H1 (cell line): Measurements from ENCODE around the gene CYTH1. TPM values are rescaled to one million over a fixed set of nuclear protein-coding genes. Genes with fewer than 3 reads are reported as not detected.

Experiments used
- CTCF ChIA-PET: fragments of 300-600 bp; sonication (Branson Sonifier 250); formaldehyde crosslinking; loops from one replicate; lab custom pipeline; 2021; ENCODE audit not compliant: partially characterized antibody; lab: Charles Lee
- POLR2A ChIA-PET: fragments of 300-600 bp; sonication (Branson Sonifier 250); formaldehyde crosslinking; loops from one replicate; lab custom pipeline; 2021; ENCODE audit warnings: inconsistent platforms; ENCODE audit not compliant: partially characterized antibody; lab: Charles Lee
- DNase-seq, 2 experiments: peaks; one replicate each; pipeline versions ENCODE4 v3.0.0 to v3.0.0-alpha.2; 2010 to 2022; ENCODE audit warnings: low spot score in 2 of 2, low read depth in 1 of 2, mixed read lengths in 1 of 2
- FAIRE-seq: peaks from 2 replicates; lab custom pipeline; 2011; peaks lifted over from hg19 to GRCh38; lab: Jason Lieb, UNC
- H2AFZ ChIP-seq: 2 replicates; pipeline ENCODE4 v1.8.1; 2012; ENCODE audit warnings: low read length, inconsistent platforms
- H2AK5ac ChIP-seq: 2 replicates; pipeline ENCODE4 v1.6.1; 2013; ENCODE audit warnings: low read depth, low read length
- H2BK120ac ChIP-seq: replicated peaks from 2 replicates; pipeline ENCODE3; 2013; ENCODE audit warnings: low read depth, low read length, inconsistent platforms
- H2BK12ac ChIP-seq: 2 replicates; pipeline ENCODE4 v1.6.1; 2013; ENCODE audit warnings: low read depth, low read length
- H2BK15ac ChIP-seq: 2 replicates; pipeline ENCODE4 v1.6.1; 2013; ENCODE audit warnings: low read length
- H2BK20ac ChIP-seq: 2 replicates; pipeline ENCODE4 v1.6.1; 2013; ENCODE audit warnings: low read length
- H2BK5ac ChIP-seq: 2 replicates; pipeline ENCODE4 v1.6.1; 2013; ENCODE audit warnings: low read depth, low read length
- H3K14ac ChIP-seq: 2 replicates; pipeline ENCODE4 v1.6.1; 2013; ENCODE audit warnings: inconsistent platforms; ENCODE audit not compliant: insufficient read length
- H3K18ac ChIP-seq: 2 replicates; pipeline ENCODE4 v1.6.1; 2013; ENCODE audit warnings: low read length; ENCODE audit errors: extremely low read depth
- H3K23ac ChIP-seq: 2 replicates; pipeline ENCODE4 v1.6.1; 2013; ENCODE audit warnings: inconsistent platforms; ENCODE audit not compliant: insufficient read length
- H3K23me2 ChIP-seq: 2 replicates; pipeline ENCODE4 v1.6.1; 2013; ENCODE audit warnings: low read depth, low read length
- H3K27ac ChIP-seq: 2 replicates; pipeline ENCODE4 v1.6.1; 2011; ENCODE audit warnings: low read depth, low read length, inconsistent platforms
- H3K27me3 ChIP-seq, 4 experiments: replicated peaks in 1 of 4; 1 replicate in 1 of 4; 2 replicates in 3 of 4; pipeline versions ENCODE4 v1.6.1 to v1.8.1; 2011 to 2013; ENCODE audit warnings: low read length in 3 of 4, mild to moderate bottlenecking in 3 of 4, inconsistent platforms in 2 of 4, mixed read lengths in 2 of 4, moderate library complexity in 1 of 4; ENCODE audit not compliant: control insufficient read depth in 3 of 4, insufficient read depth in 3 of 4; ENCODE audit errors: extremely low read depth in 1 of 4
- H3K36me3 ChIP-seq, 4 experiments: 2 replicates each; pipeline versions ENCODE4 v1.6.1 to v1.8.1; 2011 to 2013; ENCODE audit warnings: mild to moderate bottlenecking in 4 of 4, low read length in 3 of 4, moderate library complexity in 2 of 4, control low read depth in 1 of 4, inconsistent platforms in 1 of 4; ENCODE audit not compliant: insufficient read depth in 4 of 4, control insufficient read depth in 2 of 4
- H3K4ac ChIP-seq: replicated peaks from 2 replicates; pipeline ENCODE3; 2013; ENCODE audit warnings: low read length, low read depth, mixed read lengths, inconsistent platforms; ENCODE audit not compliant: insufficient read length
- H3K4me1 ChIP-seq, 4 experiments: replicated peaks in 1 of 4; 1 replicate in 1 of 4; 2 replicates in 3 of 4; pipeline versions ENCODE4 v1.6.1 to v1.8.1; 2011 to 2013; ENCODE audit warnings: low read length in 3 of 4, inconsistent platforms in 2 of 4, mixed read lengths in 1 of 4; ENCODE audit not compliant: insufficient read depth in 4 of 4, control insufficient read depth in 3 of 4
- H3K4me2 ChIP-seq, 2 experiments: 2 replicates each; pipeline versions ENCODE4 v1.6.1 to v1.8.1; 2011 to 2013; ENCODE audit warnings: low read depth in 2 of 2, low read length in 2 of 2, control low read depth in 1 of 2, inconsistent platforms in 1 of 2, mild to moderate bottlenecking in 1 of 2; ENCODE audit not compliant: insufficient read depth in 1 of 2
- H3K4me3 ChIP-seq, 4 experiments: fragments of 200-600, 300-600 bp in 1 of 4; sonication (generic), shearing (Covaris generic), sonication (Bioruptor Twin) in 1 of 4; 2 replicates each; pipeline versions ENCODE4 v1.5.1 to v1.8.1; 2011 to 2016; ENCODE audit warnings: low read length in 4 of 4, low read depth in 3 of 4, control low read depth in 2 of 4, inconsistent platforms in 2 of 4, mild to moderate bottlenecking in 2 of 4, mixed read lengths in 1 of 4, moderate library complexity in 1 of 4; ENCODE audit not compliant: insufficient read depth in 2 of 4; ENCODE audit errors: extremely low read depth in 1 of 4
- H3K56ac ChIP-seq: replicated peaks from 2 replicates; pipeline ENCODE3; 2013; ENCODE audit warnings: low read depth, mild to moderate bottlenecking, mixed read lengths, low read length, inconsistent platforms; ENCODE audit not compliant: insufficient read length
- H3K79me1 ChIP-seq: 2 replicates; pipeline ENCODE4 v1.6.1; 2013; ENCODE audit warnings: low read depth, low read length, control low read depth
- H3K79me2 ChIP-seq, 2 experiments: 2 replicates each; pipeline versions ENCODE4 v1.6.1 to v1.8.1; 2012 to 2013; ENCODE audit warnings: low read length in 2 of 2, mild to moderate bottlenecking in 2 of 2, inconsistent platforms in 1 of 2; ENCODE audit not compliant: insufficient read depth in 2 of 2, control insufficient read depth in 1 of 2
- H3K9ac ChIP-seq, 4 experiments: replicated peaks in 1 of 4; 1 replicate in 1 of 4; 2 replicates in 3 of 4; pipeline versions ENCODE4 v1.6.1 to v1.8.1; 2011 to 2013; ENCODE audit warnings: low read depth in 3 of 4, low read length in 3 of 4, control low read depth in 2 of 4, mild to moderate bottlenecking in 2 of 4, moderate library complexity in 2 of 4, inconsistent platforms in 1 of 4; ENCODE audit errors: extremely low read depth in 1 of 4
- H3K9me3 ChIP-seq, 2 experiments: 2 replicates each; pipeline versions ENCODE4 v1.6.1 to v1.8.1; 2012 to 2013; ENCODE audit warnings: mild to moderate bottlenecking in 2 of 2, moderate library complexity in 2 of 2, control low read depth in 1 of 2, inconsistent platforms in 1 of 2, low read depth in 1 of 2, low read length in 1 of 2, mixed read lengths in 1 of 2; ENCODE audit not compliant: insufficient read depth in 2 of 2
- H4K20me1 ChIP-seq, 2 experiments: replicated peaks in 1 of 2; 2 replicates each; pipeline versions ENCODE3 to v1.8.1; 2011 to 2013; ENCODE audit warnings: inconsistent platforms in 2 of 2, low read length in 2 of 2, mild to moderate bottlenecking in 1 of 2; ENCODE audit not compliant: insufficient read depth in 2 of 2, control insufficient read depth in 1 of 2
- H4K5ac ChIP-seq: 2 replicates; pipeline ENCODE4 v1.6.1; 2013; ENCODE audit warnings: low read length, low read depth, mixed read lengths, inconsistent platforms; ENCODE audit not compliant: insufficient read length
- H4K8ac ChIP-seq: 2 replicates; pipeline ENCODE4 v1.8.0; 2013; ENCODE audit warnings: mild to moderate bottlenecking, moderate library complexity, low read length, inconsistent platforms; ENCODE audit not compliant: insufficient read depth; ENCODE audit errors: extremely low read depth
- H4K91ac ChIP-seq: replicated peaks from 2 replicates; pipeline ENCODE3; 2013; ENCODE audit warnings: low read length, mixed read lengths, inconsistent platforms; ENCODE audit not compliant: insufficient read length
- CEBPB ChIP-seq: IDR thresholded peaks from 2 replicates; pipeline ENCODE4 v1.6.1; 2012; ENCODE audit warnings: low read depth, low read length
- GTF2F1 ChIP-seq: IDR thresholded peaks from 2 replicates; pipeline ENCODE4 v1.6.1; 2012; ENCODE audit warnings: low read depth, low read length, improper control_type of control experiment, borderline replicate concordance
- HDAC2 ChIP-seq, 2 experiments: fragments of 300-600 bp in 1 of 2; sonication (generic) in 1 of 2; IDR thresholded peaks; 2 replicates each; pipeline ENCODE4 v1.6.1; 2011 to 2012; ENCODE audit warnings: low read depth in 2 of 2, low read length in 2 of 2, mild to moderate bottlenecking in 2 of 2, moderate library complexity in 2 of 2, borderline replicate concordance in 1 of 2, inconsistent platforms in 1 of 2
- WGBS, 2 experiments: shearing (Covaris generic) in 1 of 2; methylation state at CpG; one replicate each; pipeline versions ENCODE4 v1.1.6 to v1.1.7; 2013 to 2015; ENCODE audit warnings: low lambda C conversion rate in 2 of 2, mixed read lengths in 2 of 2, inconsistent platforms in 1 of 2, low coverage in 1 of 2, missing lambda C conversion rate in 1 of 2; ENCODE audit not compliant: insufficient replicate concordance in 2 of 2, insufficient coverage in 1 of 2, insufficient read length in 1 of 2; ENCODE audit errors: extremely low coverage in 1 of 2, missing lambda C conversion rate in 1 of 2; 5-methylcytosine and 5-hydroxymethylcytosine counted together
- polyA plus RNA-seq, 7 experiments: library from polyadenylated mRNA; depleted of rRNA in 3 of 7; stranded (reverse) in 5 of 7; unstranded in 2 of 7; fragments of >200 nt in 5 of 7; fragments of 200-250 nt in 2 of 7; gene quantifications; 1 replicate in 5 of 7; 2 replicates in 1 of 7; 4 replicates in 1 of 7; pipeline versions ENCODE4 v1.2.1 to v1.2.3, GENCODE V29; 2011 to 2013; ENCODE audit warnings: missing spikeins in 2 of 7, mixed read lengths in 2 of 7
- total RNA-seq: library from RNA; stranded (reverse); fragmentation: NEBNext Ultra II Directional; extraction: Animal tissue kit (Norgen Biotek cat#: 25700); gene quantifications from 2 replicates; pipeline ENCODE4 v1.2.1, GENCODE V29; 2021

Gene CYTH1
- total and polyA plus RNA-seq, 2 of the 8 experiments (the other 6 are each of a cell fraction or from before 2014, with no cell fraction given): 12.8 to 14.8 TPM

DNA sequence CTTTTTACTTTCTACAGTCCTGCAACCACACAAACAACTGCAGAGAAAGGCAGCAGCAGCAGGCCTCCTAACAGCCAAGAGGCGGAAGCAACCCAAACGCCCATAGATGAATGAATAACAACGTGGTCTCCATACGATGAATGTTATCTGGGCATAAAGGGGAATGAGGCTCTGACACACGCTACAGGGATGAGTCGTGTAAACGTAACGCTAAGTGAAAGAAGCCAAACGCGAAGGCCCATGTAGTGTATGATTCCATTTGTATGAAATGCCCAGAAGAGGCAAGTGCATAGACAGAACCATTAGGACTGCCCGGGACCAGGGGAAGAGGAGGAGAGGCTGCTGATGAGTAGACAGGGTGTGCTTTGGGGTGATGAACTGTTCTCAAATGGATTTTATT lies 110.1 kb downstream of the CYTH1 start:
- Histone ChIP-seq H3K4me2 (no peak overlapping the region), H3K79me2 (no peaks in the 10 kb centered on the region), H3K23ac (no peak overlapping the region), H2BK15ac (no peak overlapping the region), H3K36me3 (no peaks in the 10 kb centered on the region; a peak in 1 of 8 replicates), H3K27ac (no peak overlapping the region), H3K18ac (no peak overlapping the region), H3K14ac (no peak overlapping the region), H3K79me1 (no peaks in the 10 kb centered on the region), H2BK5ac (no peak overlapping the region), H2BK12ac (no peak overlapping the region), H3K56ac (no peak overlapping the region), H3K23me2 (no peaks in the 10 kb centered on the region; the same call in 1 of the 2 replicates), H2AK5ac (no peak overlapping the region), H4K5ac (no peak overlapping the region), H3K9me3 (0 out of 4 replicates have a peak, but pooled peaks cover 0 to 3% of the 10 kb centered on the region in 2 experiments), H2AFZ (no peak overlapping the region), H3K4ac (no peak overlapping the region), H4K8ac (no peak overlapping the region), H3K27me3 (no peaks in the 10 kb centered on the region), H4K20me1 (no peaks in the 10 kb centered on the region), H2BK20ac (no peak overlapping the region), H3K9ac (no peak overlapping the region), H4K91ac (no peak overlapping the region), H3K4me1 (no peaks in the 10 kb centered on the region), H3K4me3 (no peak overlapping the region), H2BK120ac (no peak overlapping the region)
- POLR2A ChIA-PET: no interaction called here
- 94% methylated on average over 11 of the region's 11 CpGs; no CpG with 5 or more reads in 1 of the 2 experiments for WGBS, 2 experiments
- FAIRE-seq (no peak), DNase-seq (no peak)
- TF ChIP-seq HDAC2 (IDR thresholded peaks at IDR 0.05; ENCODE audit: borderline replicate concordance in 1 of 2, low read depth in 2 of 2, low read length in 2 of 2) (no peak), GTF2F1 (no peak), CEBPB (no peak)
- CTCF ChIA-PET: interaction anchor here (1.1 to 1.4 kb wide), 2 partner anchors 37 to 226 kb away, joined by 3 to 5 read pairs; no protein-coding TSS in a partner anchor
